ENCODE data around the gene EDN2. TPM values are rescaled to one million over a fixed set of nuclear protein-coding genes. Genes with fewer than 3 reads are reported as not detected.

EDN2 gene
- total RNA-seq, 1 donor from 2014 or later, result not detected

DNA sequence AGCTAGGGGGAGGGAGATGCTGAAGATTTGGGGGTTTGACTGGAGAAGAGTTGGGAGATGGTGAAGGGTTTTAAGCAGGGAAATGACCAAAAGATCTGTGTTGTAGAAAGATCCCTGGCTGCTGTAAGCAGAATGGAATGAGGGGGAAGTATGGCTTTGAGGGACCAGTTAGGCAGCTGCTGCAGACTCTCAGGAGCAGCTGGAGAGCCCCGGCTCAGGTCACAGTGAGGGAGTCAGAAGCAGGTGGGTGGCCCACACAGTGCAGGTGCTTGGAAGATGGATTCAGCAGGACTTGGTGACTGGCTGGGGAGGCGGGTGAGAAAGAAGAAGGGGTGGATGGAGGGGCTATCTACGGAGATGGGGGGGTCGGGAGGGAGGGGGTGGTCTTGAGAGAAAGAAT lies 35.7 kb downstream of the EDN2 start:
- Mint-ChIP-seq H3K4me1 (ENCODE audit: low read depth) (no peaks in the 10 kb centered on the region), H3K9me3 (ENCODE audit: low read depth) (no peaks in the 10 kb centered on the region), H3K27ac (no peak overlapping the region)

DNA sequence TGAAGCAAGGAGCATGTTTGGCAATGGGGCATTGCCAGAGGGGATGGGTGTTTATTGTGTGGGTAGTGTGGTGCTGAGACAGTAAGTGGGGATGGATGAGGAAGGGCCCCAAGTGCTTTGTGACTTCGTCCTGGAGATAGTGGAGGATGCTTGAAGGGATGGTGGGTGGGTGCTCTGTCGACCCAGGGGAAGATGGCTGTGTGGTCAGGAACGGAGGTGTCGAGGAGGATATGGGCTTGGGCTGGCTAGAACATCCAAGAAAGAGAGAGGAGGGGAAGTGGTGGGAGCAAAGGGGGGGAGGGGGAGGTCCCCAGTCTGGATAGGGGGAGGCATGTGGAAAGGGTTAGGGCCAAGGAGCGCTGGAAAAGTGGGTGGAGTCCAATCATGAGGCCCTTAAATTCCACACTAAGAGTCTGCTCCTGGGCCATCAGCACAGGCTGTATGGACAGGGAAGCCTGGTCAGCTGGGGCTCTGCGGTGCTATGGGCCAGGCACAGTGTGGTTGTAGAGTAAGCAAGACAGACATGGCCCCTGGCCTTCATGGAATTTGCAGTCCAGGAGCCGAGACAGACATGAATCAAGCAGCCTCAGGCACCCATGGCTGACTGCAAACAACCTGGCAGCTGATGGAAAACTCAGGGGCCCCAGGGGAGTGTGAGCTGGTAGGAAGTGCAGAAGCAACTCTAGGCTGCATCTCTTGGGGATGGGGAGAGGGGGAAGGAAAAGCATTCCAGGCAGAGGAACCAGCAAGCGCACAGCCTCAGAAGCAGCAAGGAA lies 36.3 kb downstream of the EDN2 start:
- no peaks in the 10 kb centered on the region for H3K9me3 Mint-ChIP-seq (ENCODE audit: low read depth)
- no peak overlapping the region for H3K4me3 Mint-ChIP-seq (ENCODE audit: low read depth)
- no peaks in the 10 kb centered on the region for H3K36me3 Mint-ChIP-seq (ENCODE audit: insufficient read depth)
- TF ChIP-seq, protein P1, sequence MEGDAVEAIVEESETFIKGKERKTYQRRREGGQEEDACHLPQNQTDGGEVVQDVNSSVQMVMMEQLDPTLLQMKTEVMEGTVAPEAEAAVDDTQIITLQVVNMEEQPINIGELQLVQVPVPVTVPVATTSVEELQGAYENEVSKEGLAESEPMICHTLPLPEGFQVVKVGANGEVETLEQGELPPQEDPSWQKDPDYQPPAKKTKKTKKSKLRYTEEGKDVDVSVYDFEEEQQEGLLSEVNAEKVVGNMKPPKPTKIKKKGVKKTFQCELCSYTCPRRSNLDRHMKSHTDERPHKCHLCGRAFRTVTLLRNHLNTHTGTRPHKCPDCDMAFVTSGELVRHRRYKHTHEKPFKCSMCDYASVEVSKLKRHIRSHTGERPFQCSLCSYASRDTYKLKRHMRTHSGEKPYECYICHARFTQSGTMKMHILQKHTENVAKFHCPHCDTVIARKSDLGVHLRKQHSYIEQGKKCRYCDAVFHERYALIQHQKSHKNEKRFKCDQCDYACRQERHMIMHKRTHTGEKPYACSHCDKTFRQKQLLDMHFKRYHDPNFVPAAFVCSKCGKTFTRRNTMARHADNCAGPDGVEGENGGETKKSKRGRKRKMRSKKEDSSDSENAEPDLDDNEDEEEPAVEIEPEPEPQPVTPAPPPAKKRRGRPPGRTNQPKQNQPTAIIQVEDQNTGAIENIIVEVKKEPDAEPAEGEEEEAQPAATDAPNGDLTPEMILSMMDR (IDR thresholded peaks at IDR 0.05; ENCODE audit: unreplicated experiment), result no peak
- DNase-seq (ENCODE audit: low spot score, unreplicated experiment), result no peak
- H3K27me3 Mint-ChIP-seq, result peaks cover 14% of the 10 kb centered on the region
- no peak overlapping the region for H3K27ac Mint-ChIP-seq
- no peaks in the 10 kb centered on the region for H3K4me1 Mint-ChIP-seq (ENCODE audit: low read depth)

More for the DNA sequence above, 35.7 kb downstream of the EDN2 start:
- TF ChIP-seq, protein P1 (IDR thresholded peaks at IDR 0.05; ENCODE audit: unreplicated experiment), result no peak
- DNase-seq (ENCODE audit: low spot score, unreplicated experiment), result no peak
- Mint-ChIP-seq H3K36me3 (ENCODE audit: insufficient read depth) (no peaks in the 10 kb centered on the region), H3K4me3 (ENCODE audit: low read depth) (no peak overlapping the region), H3K27me3 (peaks cover 14% of the 10 kb centered on the region)

DNA sequence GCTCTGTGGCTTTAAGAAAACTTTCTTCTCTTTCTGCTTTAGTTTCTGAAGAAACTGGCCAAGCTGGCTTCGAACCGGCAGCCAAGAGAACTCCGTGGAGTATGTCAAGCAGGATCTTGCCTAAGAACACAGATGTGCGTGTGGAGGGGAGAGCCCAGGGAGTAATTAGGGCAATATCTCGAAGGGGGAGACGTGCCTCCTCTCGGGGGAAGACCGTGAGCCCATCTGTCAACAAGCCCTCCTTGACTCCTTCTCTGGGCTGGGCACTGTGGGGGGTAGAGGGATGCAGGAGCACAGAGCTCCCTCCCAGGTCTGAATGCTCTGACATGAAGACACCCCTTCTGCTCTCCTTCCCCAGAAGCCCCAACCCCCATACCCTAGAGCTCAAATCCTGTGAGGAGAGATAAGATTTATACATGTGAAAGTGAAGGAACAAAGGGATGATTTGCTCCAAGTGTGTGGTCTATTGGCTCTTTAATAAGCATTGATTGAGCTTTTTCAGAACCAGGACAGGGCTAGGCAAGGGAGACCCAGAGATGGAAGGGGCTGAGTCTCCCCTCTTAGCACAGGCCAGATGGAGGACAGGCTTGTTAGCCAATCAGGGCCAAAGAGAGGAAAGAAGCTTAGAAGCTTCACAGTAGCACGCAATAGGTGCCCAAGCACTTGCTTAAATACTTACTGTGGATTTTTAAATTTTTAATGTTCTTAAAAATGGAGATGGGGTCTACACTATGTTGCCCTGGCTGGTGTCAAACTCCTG lies 37.5 kb downstream of the EDN2 start:
- H3K9me3 Mint-ChIP-seq (ENCODE audit: low read depth), result no peaks in the 10 kb centered on the region
- H3K4me3 Mint-ChIP-seq (ENCODE audit: low read depth), result no peak overlapping the region
- DNase-seq (ENCODE audit: low spot score, unreplicated experiment), result no peak
- peaks cover 14% of the 10 kb centered on the region for H3K27me3 Mint-ChIP-seq
- TF ChIP-seq, protein P1 (IDR thresholded peaks at IDR 0.05; ENCODE audit: unreplicated experiment), result no peak
- no peaks in the 10 kb centered on the region for H3K4me1 Mint-ChIP-seq (ENCODE audit: low read depth)
- no peaks in the 10 kb centered on the region for H3K36me3 Mint-ChIP-seq (ENCODE audit: insufficient read depth)
- no peak overlapping the region for H3K27ac Mint-ChIP-seq

DNA sequence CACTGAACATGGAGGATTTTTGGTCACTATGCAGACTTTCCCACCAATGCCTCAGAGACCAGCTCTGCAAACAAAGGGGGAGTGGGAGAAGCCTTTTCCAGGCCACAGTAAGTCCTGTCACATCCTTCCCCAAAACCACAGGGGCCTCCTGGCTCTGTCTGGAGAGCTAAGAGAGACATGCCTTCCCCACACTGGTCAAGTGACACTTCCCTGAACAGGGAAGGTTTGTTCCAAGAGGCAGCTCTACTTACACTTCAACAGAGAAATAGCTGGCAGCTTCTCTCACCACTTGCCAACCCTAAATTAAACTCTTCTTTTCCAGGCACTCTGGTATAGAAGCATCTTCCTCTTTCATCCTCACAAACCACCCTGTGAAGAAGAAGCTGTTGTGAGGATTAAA lies 39.7 kb downstream of the EDN2 start:
- H3K9me3 Mint-ChIP-seq (ENCODE audit: low read depth), result no peaks in the 10 kb centered on the region

DNA sequence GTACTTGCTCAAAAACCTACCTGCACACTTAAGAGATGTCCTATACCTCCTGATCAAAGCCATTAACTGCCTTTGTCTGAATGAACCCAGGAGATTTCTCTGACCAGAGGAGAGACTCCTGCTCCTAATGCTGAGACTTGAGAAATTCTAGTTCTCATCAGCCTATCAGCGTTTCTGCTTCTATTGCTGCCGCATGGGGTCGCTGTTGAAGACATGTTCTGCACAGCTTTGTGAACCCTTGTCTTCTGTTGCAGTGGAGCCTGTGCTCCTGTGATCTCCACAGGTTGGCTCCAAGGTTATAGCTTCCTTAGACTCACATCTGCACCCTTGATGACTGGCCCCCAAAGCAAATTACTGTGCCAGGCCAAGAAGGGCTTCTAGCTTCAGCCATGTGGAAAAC lies 40.2 kb downstream of the EDN2 start:
- Mint-ChIP-seq H3K36me3 (ENCODE audit: insufficient read depth) (no peaks in the 10 kb centered on the region), H3K9me3 (ENCODE audit: low read depth) (no peaks in the 10 kb centered on the region), H3K27ac (no peak overlapping the region)

More for the DNA sequence above, 39.7 kb downstream of the EDN2 start:
- no peak for DNase-seq (ENCODE audit: low spot score, unreplicated experiment)
- peaks cover 4% of the 10 kb centered on the region for H3K27me3 Mint-ChIP-seq
- TF ChIP-seq, protein P1 (IDR thresholded peaks at IDR 0.05; ENCODE audit: unreplicated experiment), result no peak
- H3K4me3 Mint-ChIP-seq (ENCODE audit: low read depth), result no peak overlapping the region
- no peaks in the 10 kb centered on the region for H3K4me1 Mint-ChIP-seq (ENCODE audit: low read depth)
- no peak overlapping the region for H3K27ac Mint-ChIP-seq
- H3K36me3 Mint-ChIP-seq (ENCODE audit: insufficient read depth), result no peaks in the 10 kb centered on the region

More for the DNA sequence above, 40.2 kb downstream of the EDN2 start:
- DNase-seq (ENCODE audit: low spot score, unreplicated experiment), result no peak
- peaks cover 4% of the 10 kb centered on the region for H3K27me3 Mint-ChIP-seq
- H3K4me3 Mint-ChIP-seq (ENCODE audit: low read depth), result no peak overlapping the region
- TF ChIP-seq, protein P1 (IDR thresholded peaks at IDR 0.05; ENCODE audit: unreplicated experiment), result no peak
- H3K4me1 Mint-ChIP-seq (ENCODE audit: low read depth), result no peaks in the 10 kb centered on the region

All from progenitor cell of endocrine pancreas (in vitro differentiated cells).